HG03432 (cell line): ENCODE data around the gene GALNTL6.

Experiments used
- ATAC-seq: cut with Tn5 transposase; IDR thresholded peaks from one replicate; pipeline ENCODE4 v1.9.1; 2021; ENCODE audit warnings: mild to moderate bottlenecking, moderate library complexity; ENCODE audit not compliant: unreplicated experiment

The GALNTL6 gene

GRCh38 chr4:172648471-172648870, 835.3 kb downstream of the GALNTL6 start:
- ATAC-seq: no peak

DNA sequence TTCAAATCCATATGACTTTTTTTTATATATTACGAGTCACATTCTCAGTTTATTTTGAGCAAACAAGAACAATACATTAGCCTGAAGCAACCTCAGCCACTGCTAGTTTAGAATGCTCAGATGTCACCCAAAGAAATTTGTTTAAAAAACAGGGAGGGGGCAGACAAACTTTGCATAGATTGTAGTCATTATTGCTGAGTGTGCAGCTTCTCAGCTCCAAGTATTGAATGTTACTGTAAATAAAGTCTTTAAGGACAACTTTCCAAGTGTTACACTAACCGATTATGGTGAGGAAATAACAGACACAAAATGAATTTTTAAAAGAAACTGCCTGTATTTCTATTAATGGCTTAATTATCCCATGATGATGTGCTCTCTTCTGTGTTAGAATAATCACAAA, 835.9 kb downstream of the GALNTL6 start:
- ATAC-seq: no peak

DNA sequence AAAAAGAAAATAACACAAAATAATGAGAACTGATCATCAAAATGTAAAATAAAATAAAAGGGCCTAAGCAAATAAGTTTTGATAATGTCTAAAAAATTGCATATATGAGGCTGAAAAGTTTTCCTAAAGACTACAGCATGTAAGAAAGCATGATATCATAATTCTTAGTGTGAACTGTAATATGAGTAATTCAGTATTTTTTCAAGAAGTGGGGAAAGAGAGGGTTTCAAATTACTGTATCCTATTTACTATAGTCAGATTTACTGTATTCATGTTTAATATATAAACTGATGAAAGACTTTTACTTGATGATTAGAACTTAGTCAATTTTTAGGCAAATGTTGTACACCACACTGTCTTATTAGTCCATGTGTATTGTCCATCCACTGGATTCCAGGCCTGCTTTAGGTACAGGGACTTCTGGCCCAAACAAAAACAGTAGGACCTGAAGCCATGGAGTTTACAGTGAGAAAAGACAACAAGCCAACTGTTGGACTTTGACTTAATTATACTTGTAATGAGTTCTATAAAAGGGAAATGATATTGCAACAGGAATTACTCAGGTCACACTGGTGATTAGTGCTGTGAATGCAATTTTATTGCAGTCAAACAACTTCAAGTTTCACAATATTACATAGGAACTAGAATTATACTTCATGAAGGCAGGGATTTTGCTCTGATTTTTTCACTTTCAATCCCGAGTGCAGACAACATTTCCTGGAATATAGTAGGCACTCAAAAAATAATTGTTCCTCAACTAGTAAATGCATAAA, 837.7 kb downstream of the GALNTL6 start:
- no peak for ATAC-seq

- no peak for ATAC-seq
Measured at GRCh38 chr4:172651961-172652360, 838.8 kb downstream of the GALNTL6 start.

DNA sequence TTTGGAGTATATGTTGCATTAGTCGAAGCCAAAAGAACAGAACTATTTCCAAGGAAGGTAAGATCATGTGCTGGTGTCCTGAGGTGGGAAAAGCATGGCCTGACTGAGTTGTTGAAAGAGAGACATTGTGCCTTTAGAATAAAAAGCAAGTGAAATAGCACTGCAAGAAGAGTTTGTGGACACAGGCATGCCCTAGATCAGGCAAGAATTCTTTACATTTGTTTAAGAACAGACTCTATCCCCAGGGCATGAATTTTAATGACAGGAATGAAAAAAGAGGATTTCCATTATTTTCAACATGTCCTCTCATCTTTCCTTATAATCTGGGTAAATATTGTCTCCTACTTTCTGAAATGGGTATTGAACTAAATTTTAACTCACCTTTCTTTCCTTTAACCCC, 839.2 kb downstream of the GALNTL6 start:
- ATAC-seq: no peak

DNA sequence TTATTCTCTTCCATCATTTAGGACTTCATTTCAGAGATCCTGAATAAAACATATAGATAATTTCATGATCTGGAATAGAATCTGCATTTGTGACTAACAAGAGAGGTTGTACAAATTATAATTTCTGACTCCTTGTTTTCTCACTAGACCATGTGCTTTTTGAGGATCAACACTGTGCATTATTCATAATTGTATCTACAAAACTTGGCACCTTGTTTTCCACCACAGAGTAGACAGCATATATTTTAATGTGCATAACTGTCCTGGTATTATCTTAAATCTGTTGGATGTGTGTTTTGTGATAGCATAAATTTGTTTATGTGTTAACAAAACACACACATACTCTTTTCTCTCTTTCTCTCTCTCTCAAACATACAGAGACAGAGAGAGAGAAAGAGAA, 840.5 kb downstream of the GALNTL6 start:
- no peak for ATAC-seq

DNA sequence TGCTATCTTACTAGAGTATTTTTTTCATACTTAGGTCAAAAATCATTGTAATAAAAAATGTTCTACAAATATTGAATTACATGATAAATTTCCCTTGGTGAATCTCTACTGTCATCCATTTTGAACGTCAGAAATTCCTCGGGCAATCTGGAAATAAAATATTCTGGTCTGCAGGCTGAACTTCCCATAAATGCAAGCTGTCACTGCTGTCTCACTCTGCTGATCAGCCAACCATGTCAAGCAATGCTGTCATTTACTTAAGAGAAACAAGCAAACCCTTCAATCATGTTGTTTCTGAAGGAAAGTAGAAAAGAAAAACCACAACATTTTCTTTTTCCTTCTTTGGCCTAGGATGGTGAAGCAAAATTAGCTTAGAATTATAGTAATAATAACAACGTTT, 841.3 kb downstream of the GALNTL6 start:
- ATAC-seq: no peak

DNA sequence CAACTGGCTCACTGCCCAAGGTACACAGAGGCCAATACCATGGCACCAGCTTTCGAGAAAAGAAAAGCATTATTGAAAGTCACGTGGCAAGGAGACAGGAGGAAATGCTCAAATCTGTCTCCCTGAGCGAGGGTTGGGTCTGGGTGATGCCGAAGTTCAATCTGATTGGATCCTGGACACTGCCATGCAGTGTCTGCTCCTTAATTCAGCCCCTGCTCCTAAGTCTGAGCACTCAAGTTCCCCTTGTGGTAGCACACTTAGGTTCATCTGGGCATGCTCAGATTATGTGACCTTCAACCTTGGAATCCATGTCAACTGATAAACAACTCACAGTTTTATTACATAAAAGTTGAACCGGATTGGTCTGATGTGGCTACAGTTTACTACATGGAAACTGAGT, 842.9 kb downstream of the GALNTL6 start:
- ATAC-seq: no peak

DNA sequence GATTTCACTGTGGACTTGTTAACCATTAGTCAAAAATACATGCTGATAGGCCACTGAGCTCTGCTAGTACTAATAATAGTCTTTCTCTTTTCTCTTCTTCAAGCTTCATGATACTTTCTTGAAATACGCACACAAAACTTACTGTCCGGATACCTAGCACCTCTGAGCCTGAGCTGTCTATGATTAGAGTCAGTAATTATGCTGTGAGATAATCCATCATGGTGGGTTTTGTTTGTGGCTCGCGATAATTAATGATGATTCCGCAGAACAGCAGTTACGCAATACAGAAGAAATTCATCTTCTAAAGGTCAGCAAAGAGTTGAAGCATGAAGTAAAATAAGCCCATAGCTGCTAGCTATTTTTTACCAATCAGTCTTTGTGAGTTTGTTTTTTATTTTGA, 843.9 kb downstream of the GALNTL6 start:
- ATAC-seq: no peak

DNA sequence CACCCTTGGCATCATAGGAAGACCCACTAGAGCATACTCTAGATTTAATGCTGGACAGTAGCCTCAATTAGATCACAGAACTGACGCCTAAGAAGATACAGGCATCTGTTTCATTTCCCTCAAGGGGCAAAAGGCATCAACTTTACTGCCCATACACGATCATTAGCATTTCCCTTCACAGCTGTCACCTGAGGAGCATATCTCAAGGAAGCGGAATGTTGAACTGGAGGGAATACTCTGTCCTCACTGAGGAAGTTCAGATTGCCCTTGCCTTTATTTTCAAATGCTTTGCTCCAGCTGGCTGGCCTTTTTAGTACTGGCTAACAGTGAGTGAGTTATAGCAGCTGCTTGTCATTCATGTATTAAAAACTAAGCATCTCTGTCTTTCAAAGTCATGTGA, 847.0 kb downstream of the GALNTL6 start:
- no peak for ATAC-seq

DNA sequence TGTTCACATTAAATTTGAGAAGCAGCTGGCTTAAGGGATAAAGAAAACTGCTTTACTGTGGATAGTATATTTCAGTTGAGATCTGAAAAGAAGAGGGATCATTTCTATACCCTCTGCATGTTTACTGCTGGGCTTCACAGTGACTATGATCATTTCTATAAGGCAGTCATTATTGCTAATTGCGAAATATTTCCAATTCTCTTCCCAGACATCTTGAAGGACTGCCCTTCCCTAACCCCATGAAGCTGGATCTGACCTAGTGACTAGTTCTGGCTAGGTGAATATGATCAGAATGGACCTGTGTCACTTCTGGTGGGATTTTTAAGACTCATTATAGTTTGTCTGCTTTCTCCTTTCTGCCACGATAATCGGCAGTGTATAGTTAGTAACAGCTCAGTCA, 848.9 kb downstream of the GALNTL6 start:
- ATAC-seq: no peak

- no peak for ATAC-seq
Measured at GRCh38 chr4:172666711-172667368, 853.6 kb downstream of the GALNTL6 start.

DNA sequence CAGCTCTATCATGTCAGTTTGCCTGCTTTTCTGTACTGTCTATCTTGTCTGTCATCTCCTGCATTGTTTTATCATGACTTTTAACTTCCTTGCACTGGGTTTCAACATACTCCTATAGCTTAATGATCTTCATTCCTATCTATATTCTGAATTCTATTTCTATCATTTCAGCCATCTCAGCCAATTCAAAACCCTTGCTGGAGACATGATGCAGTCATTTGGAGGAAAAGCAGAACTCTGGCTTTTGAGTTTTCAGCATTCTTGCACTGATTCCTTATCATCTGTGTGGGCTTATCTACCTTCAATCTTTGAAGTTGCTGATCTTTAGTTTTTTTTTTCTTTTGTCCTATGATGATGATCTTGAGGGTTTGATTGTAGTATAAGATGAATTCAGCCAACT, 861.6 kb downstream of the GALNTL6 start:
- no peak for ATAC-seq

GRCh38 chr4:172675232-172675631, 862.0 kb downstream of the GALNTL6 start:
- no peak for ATAC-seq

GRCh38 chr4:172680691-172681090, 867.5 kb downstream of the GALNTL6 start:
- no peak for ATAC-seq

GRCh38 chr4:172683021-172683420, 869.8 kb downstream of the GALNTL6 start:
- ATAC-seq: no peak

DNA sequence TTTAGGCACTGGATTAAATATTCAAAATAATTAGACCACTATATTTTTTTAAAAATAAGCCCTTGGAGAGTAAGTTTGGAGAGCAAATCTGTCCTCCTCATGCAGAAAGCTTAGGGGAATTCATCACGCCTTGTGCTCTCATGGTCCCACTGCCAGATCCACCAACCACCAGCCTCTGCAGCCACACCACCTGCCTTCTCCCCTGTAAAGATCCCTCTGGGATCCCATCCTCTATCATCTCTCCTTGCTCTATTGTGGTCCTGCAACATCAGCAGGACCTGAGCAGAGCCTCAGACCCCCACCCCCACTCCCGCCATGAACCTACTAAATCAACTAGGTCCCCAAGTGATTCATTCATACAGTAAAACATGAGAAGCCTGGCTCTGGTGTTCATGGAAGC, 872.8 kb downstream of the GALNTL6 start:
- ATAC-seq: no peak

DNA sequence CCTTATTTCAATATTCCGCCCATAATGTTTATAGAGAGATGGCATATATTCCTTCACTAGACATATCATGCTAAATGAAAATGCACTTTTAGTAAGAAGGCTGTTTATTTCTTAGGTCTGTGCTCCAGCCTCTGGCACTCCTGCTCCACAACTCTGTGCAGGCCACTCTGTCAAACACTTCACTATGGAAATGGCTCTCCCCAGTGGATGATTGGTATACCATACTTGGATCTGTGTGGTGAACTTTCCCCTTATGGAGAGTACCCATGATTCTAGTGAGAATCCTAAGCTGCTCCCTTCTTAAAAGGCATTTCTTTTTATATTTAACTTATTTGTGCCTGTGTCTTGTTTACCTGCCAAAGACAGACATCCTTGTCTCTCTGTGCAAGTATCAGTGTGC, 875.3 kb downstream of the GALNTL6 start:
- no peak for ATAC-seq

GRCh38 chr4:172691552-172691951, 878.3 kb downstream of the GALNTL6 start:
- ATAC-seq: no peak

DNA sequence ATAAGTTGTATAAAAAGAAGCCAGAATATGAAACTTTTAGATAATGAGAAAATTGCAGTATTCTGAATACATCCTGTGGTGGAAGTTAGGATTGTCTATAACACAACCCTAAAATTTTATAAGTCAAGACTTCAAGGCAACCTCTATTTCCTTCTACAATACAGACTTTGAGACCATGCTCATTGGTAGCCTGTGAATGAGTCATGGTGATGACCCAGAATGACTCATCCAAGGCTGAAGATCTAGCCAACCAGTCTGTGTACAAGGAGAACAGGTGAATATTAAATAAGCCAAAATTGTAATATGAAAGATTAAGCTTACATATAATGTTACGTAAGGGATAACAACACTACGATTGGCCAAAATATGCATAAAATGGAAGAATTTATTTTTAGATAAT, 879.5 kb downstream of the GALNTL6 start:
- no peak for ATAC-seq

- ATAC-seq: no peak
Measured at GRCh38 chr4:172698256-172698655, 885.1 kb downstream of the GALNTL6 start.

- no peak for ATAC-seq
Measured at GRCh38 chr4:172705565-172705964, 892.4 kb downstream of the GALNTL6 start.

DNA sequence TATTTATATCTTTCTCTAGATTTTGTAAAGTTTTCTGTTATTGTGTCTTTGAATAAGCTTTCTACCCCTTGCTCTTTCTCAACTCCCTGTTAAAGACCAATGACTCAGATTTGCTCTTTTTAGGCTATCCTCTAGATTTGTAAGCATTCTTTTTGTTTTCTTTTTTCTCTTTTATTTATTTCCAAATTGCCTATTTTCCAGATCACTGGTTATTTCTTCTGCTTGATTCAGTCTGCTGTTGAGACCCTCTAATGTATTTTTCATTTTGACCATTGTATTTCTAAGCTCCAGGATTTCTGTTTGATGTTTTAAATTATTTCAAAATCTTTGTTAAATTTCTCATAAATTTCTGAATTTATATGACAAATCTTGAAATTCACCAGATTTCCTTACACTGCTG, 892.8 kb downstream of the GALNTL6 start:
- ATAC-seq: no peak
